ENCODE data around the gene POLR3C. TPM values are rescaled to one million over a fixed set of nuclear protein-coding genes. Genes with fewer than 3 reads are reported as not detected.

POLR3C gene
- total and polyA plus RNA-seq, 10 of the 15 experiments (the other 5 are each of a cell fraction or from before 2014, with no cell fraction given), result 13.0 to 44.8 (median 34.8) TPM

GRCh38 chr1:145843031-145843430 lies 19.0 kb downstream of the POLR3C start (continued):
- TF ChIP-seq IKZF1 (conservative IDR thresholded peaks at IDR 0.05) (no peak), PBX3 (IDR thresholded peaks at IDR 0.05; ENCODE audit: insufficient replicate concordance, low read depth, low read length) (no peak), RELB (IDR thresholded peaks at IDR 0.05; ENCODE audit: low read depth) (no peak), ZNF592 (IDR thresholded peaks at IDR 0.05) (no peak), MYB (IDR thresholded peaks at IDR 0.05; ENCODE audit: borderline replicate concordance, low read depth, low read length) (no peak)

Measured in GM12878 (cell line).